Smooth muscle cell (in vitro differentiated cells): ENCODE measurements around the gene GLCCI1. TPM values are rescaled to one million over a fixed set of nuclear protein-coding genes. Genes with fewer than 3 reads are reported as not detected.

Experiments
- DNase-seq: peaks from one replicate; lab custom pipeline; 2025; ENCODE audit not compliant: unreplicated experiment; lab: John Stamatoyannopoulos, UW
- H2AFZ ChIP-seq: fragments of 200-600 bp; sonication (generic); 2 replicates; pipeline ENCODE4 v1.6.0; 2016; ENCODE audit warnings: antibody characterized with exemption, low read depth, mild to moderate bottlenecking
- H3F3A ChIP-seq: fragments of 200-600 bp; sonication (generic); 2 replicates; pipeline ENCODE4 v1.6.0; 2017; ENCODE audit warnings: antibody characterized with exemption, low read depth
- H3K27ac ChIP-seq: fragments of 200-600 bp; sonication (generic); 2 replicates; pipeline ENCODE4 v1.5.1; 2016; ENCODE audit warnings: low read depth, mild to moderate bottlenecking
- H3K27me3 ChIP-seq: fragments of 200-600 bp; sonication (generic); 2 replicates; pipeline ENCODE4 v1.6.1; 2016; ENCODE audit warnings: low read depth, mild to moderate bottlenecking
- H3K36me3 ChIP-seq: fragments of 200-600 bp; sonication (generic); 2 replicates; pipeline ENCODE4 v1.5.1; 2016; ENCODE audit warnings: low read depth
- H3K4me1 ChIP-seq: fragments of 200-600 bp; sonication (generic); 2 replicates; pipeline ENCODE4 v1.5.1; 2016; ENCODE audit warnings: low read depth
- H3K4me2 ChIP-seq: fragments of 200-600 bp; sonication (generic); 2 replicates; pipeline ENCODE4 v1.6.0; 2016; ENCODE audit warnings: mild to moderate bottlenecking
- H3K4me3 ChIP-seq: fragments of 200-600 bp; sonication (generic); 2 replicates; pipeline ENCODE4 v1.5.1; 2016; ENCODE audit warnings: mild to moderate bottlenecking
- H3K79me2 ChIP-seq: fragments of 200-600 bp; sonication (generic); 2 replicates; pipeline ENCODE4 v1.6.0; 2016; ENCODE audit warnings: low read depth, mild to moderate bottlenecking
- H3K9ac ChIP-seq: fragments of 200-600 bp; sonication (generic); 2 replicates; pipeline ENCODE4 v1.6.0; 2016; ENCODE audit warnings: low read depth
- H3K9me3 ChIP-seq: fragments of 200-600 bp; sonication (generic); replicated peaks from 2 replicates; pipeline ENCODE4 v1.5.1; 2016; ENCODE audit warnings: low read depth
- H4K20me1 ChIP-seq: fragments of 200-600 bp; sonication (generic); 2 replicates; pipeline ENCODE4 v1.6.0; 2016; ENCODE audit warnings: low read depth
- CTCF ChIP-seq: fragments of 200-600 bp; sonication (generic); IDR thresholded peaks from 2 replicates; pipeline ENCODE4 v1.5.1; 2017; ENCODE audit warnings: borderline replicate concordance, mild to moderate bottlenecking, antibody characterized with exemption; ENCODE audit not compliant: insufficient read depth, poor library complexity, severe bottlenecking
- WGBS: methylation state at CpG from one replicate; pipeline ENCODE4 v1.1.7; 2016; ENCODE audit warnings: low lambda C conversion rate; 5-methylcytosine and 5-hydroxymethylcytosine counted together
- polyA plus RNA-seq: library from polyadenylated mRNA; unstranded; fragments of >200 nt; fragmentation: Nextera tagmentation; extraction: Ambion mirVana; gene quantifications from 2 replicates; pipeline ENCODE4 v1.2.1, GENCODE V29; 2016
- total RNA-seq: library from RNA; depleted of rRNA; stranded (reverse); fragments of >200 nt; gene quantifications from 2 replicates; pipeline ENCODE4 v1.2.3, GENCODE V29; 2014

Gene GLCCI1
- total and polyA plus RNA-seq, 2 experiments from 2014 or later = 39.0 to 69.9 TPM

GRCh38 chr7:8111282-8111960, 142.8 kb downstream of the GLCCI1 start:
- Histone ChIP-seq H3K27ac (no peak overlapping the region), H3K27me3 (no peaks in the 10 kb centered on the region), H3F3A (peaks cover 3% of the 10 kb centered on the region), H3K4me2 (no peak overlapping the region), H3K4me1 (peaks cover 8% of the 10 kb centered on the region), H3K36me3 (no peaks in the 10 kb centered on the region), H3K4me3 (no peak overlapping the region), H4K20me1 (no peaks in the 10 kb centered on the region), H3K9me3 (no peaks in the 10 kb centered on the region), H3K9ac (no peak overlapping the region), H3K79me2 (no peaks in the 10 kb centered on the region), H2AFZ (no peak overlapping the region)
- DNase-seq = no peak
- 83% methylated on average over 11 of the region's 11 CpGs for WGBS
- TF ChIP-seq CTCF = no peak

- WGBS = 94% methylated on average over 2 of the region's 2 CpGs
Observed at GRCh38 chr7:8112685-8113084, 144.1 kb downstream of the GLCCI1 start.

GRCh38 chr7:8113184-8113583, 144.6 kb downstream of the GLCCI1 start:
- WGBS = 93% methylated on average over 3 of the region's 3 CpGs
- H3K9ac ChIP-seq = no peak overlapping the region
- H3K4me2 ChIP-seq = no peak overlapping the region
- no peak for DNase-seq
- H3F3A ChIP-seq = peaks cover 3% of the 10 kb centered on the region
- no peaks in the 10 kb centered on the region for H3K27me3 ChIP-seq
- peaks cover 8% of the 10 kb centered on the region for H3K4me1 ChIP-seq
- H2AFZ ChIP-seq = no peak overlapping the region
- H3K36me3 ChIP-seq = no peaks in the 10 kb centered on the region
- no peaks in the 10 kb centered on the region for H3K79me2 ChIP-seq
- no peak overlapping the region for H3K4me3 ChIP-seq
- H4K20me1 ChIP-seq = no peaks in the 10 kb centered on the region
- H3K27ac ChIP-seq = no peak overlapping the region
- no peak for TF ChIP-seq CTCF
- no peaks in the 10 kb centered on the region for H3K9me3 ChIP-seq

More at GRCh38 chr7:8112685-8113084, 144.1 kb downstream of the GLCCI1 start:
- no peak for TF ChIP-seq CTCF
- no peaks in the 10 kb centered on the region for H3K9me3 ChIP-seq
- H3K4me2 ChIP-seq = no peak overlapping the region
- no peaks in the 10 kb centered on the region for H4K20me1 ChIP-seq
- no peak overlapping the region for H3K4me3 ChIP-seq
- no peak overlapping the region for H3K9ac ChIP-seq
- peaks cover 3% of the 10 kb centered on the region for H3F3A ChIP-seq
- no peaks in the 10 kb centered on the region for H3K36me3 ChIP-seq
- peaks cover 8% of the 10 kb centered on the region for H3K4me1 ChIP-seq
- H2AFZ ChIP-seq = no peak overlapping the region
- no peaks in the 10 kb centered on the region for H3K79me2 ChIP-seq
- H3K27me3 ChIP-seq = no peaks in the 10 kb centered on the region
- H3K27ac ChIP-seq = no peak overlapping the region
- DNase-seq = no peak

GRCh38 chr7:8114175-8114574, 145.6 kb downstream of the GLCCI1 start:
- WGBS = over 99% methylated on average over 4 of the region's 4 CpGs
- H3K9ac ChIP-seq = no peak overlapping the region
- no peaks in the 10 kb centered on the region for H3K36me3 ChIP-seq
- no peak overlapping the region for H3K4me3 ChIP-seq
- H3K79me2 ChIP-seq = no peaks in the 10 kb centered on the region
- no peaks in the 10 kb centered on the region for H3K9me3 ChIP-seq
- peaks cover 2% of the 10 kb centered on the region for H3F3A ChIP-seq
- no peaks in the 10 kb centered on the region for H4K20me1 ChIP-seq
- H3K4me2 ChIP-seq = no peak overlapping the region
- no peak for TF ChIP-seq CTCF
- no peak overlapping the region for H2AFZ ChIP-seq
- peaks cover 7% of the 10 kb centered on the region for H3K4me1 ChIP-seq
- DNase-seq = no peak
- no peak overlapping the region for H3K27ac ChIP-seq
- H3K27me3 ChIP-seq = no peaks in the 10 kb centered on the region
